ENCODE data around the gene NOL4L.

NOL4L gene

DNA sequence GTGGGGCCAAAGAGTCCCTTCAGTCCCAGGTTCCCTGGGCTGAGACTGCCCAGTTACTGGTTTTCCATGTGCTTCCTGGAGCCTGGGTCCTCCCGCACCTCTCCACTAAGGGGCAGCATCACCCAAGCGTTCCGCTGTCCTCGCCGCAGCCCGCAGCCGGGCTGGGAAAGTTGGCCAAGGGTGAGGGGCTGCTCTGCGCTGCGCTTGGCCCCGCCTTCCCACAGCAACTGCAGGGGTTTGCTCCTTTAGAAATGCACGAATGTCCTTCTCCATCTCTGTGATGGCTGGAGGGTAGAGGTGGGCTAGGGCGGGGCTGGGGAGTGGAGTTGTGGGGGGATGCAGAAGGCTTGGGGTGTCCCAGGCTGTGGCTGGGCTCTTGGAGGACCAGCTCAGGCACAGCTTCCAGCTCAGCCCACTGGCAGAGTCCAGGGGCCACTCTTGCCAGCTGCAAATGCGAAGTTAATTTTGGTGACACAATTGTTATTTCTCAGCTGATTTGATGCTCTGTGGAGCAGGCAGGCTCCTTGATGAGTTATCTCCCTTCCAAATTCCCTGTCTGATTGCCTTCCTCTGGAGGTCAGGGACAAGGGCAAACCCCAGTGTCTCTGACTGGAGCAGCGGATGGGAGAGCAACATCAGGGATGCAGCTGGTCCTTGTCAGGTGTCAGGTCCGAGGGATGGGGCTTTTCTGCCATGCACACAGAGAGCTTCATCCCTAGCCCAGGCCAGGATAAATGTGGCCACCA lies 63.2 kb downstream of the NOL4L start:
- H3K27ac ChIP-seq (ENCODE audit: low read depth, low read length): no peak overlapping the region
- H3K9ac ChIP-seq (ENCODE audit: low read length): no peak overlapping the region
- no peaks in the 10 kb centered on the region for H3K9me3 ChIP-seq (ENCODE audit: low read length)

GRCh38 chr20:32520927-32521203 lies 64.3 kb downstream of the NOL4L start:
- no peaks in the 10 kb centered on the region for H3K9me3 ChIP-seq (ENCODE audit: low read length)
- peaks cover 21% of the 10 kb centered on the region for H3K4me1 ChIP-seq (ENCODE audit: insufficient read depth, low read length)
- H3K27ac ChIP-seq (ENCODE audit: low read depth, low read length): no peak overlapping the region
- H3K36me3 ChIP-seq (ENCODE audit: insufficient read depth, low read length): no peaks in the 10 kb centered on the region
- H3K4me3 ChIP-seq (ENCODE audit: low read depth in 1 of 2, low read length in 2 of 2): no peak overlapping the region
- no peak overlapping the region for H3K9ac ChIP-seq (ENCODE audit: low read length)
- no peaks in the 10 kb centered on the region for H3K27me3 ChIP-seq (ENCODE audit: control insufficient read depth in 1 of 2, insufficient read depth in 2 of 2, low read length in 2 of 2)

More for the DNA sequence above, 63.2 kb downstream of the NOL4L start:
- Histone ChIP-seq H3K27me3 (ENCODE audit: control insufficient read depth in 1 of 2, insufficient read depth in 2 of 2, low read length in 2 of 2) (no peaks in the 10 kb centered on the region), H3K4me3 (ENCODE audit: low read depth in 1 of 2, low read length in 2 of 2) (no peak overlapping the region), H3K4me1 (ENCODE audit: insufficient read depth, low read length) (peaks cover 16% of the 10 kb centered on the region), H3K36me3 (ENCODE audit: insufficient read depth, low read length) (no peaks in the 10 kb centered on the region)

DNA sequence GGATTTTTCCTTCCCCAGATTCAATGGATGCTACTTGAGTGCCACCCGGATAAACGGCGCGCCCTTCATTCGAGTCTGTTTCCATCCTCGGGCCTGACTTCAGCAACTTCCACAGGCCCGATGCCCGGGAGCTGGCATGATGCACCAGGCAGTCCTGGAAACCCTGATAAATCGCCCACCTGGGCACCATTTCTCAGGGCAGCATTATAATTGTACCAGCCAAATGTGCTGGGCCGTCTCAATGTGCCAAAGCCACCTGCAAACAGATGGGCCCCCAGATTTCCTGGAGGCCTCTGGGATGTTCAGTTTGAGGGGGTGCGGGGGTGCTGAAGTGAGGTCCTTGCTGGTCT lies 65.8 kb downstream of the NOL4L start:
- Histone ChIP-seq H3K4me1 (ENCODE audit: insufficient read depth, low read length) (peaks cover 10% of the 10 kb centered on the region), H3K4me3 (ENCODE audit: low read depth in 1 of 2, low read length in 2 of 2) (no peak overlapping the region), H3K27ac (ENCODE audit: low read depth, low read length) (no peak overlapping the region), H3K36me3 (ENCODE audit: insufficient read depth, low read length) (no peaks in the 10 kb centered on the region), H3K9me3 (ENCODE audit: low read length) (no peaks in the 10 kb centered on the region), H3K9ac (ENCODE audit: low read length) (no peak overlapping the region), H3K27me3 (ENCODE audit: control insufficient read depth in 1 of 2, insufficient read depth in 2 of 2, low read length in 2 of 2) (no peaks in the 10 kb centered on the region)

GRCh38 chr20:32518593-32519380 lies 66.3 kb downstream of the NOL4L start:
- Histone ChIP-seq H3K36me3 (ENCODE audit: insufficient read depth, low read length) (no peaks in the 10 kb centered on the region), H3K27ac (ENCODE audit: low read depth, low read length) (no peak overlapping the region), H3K4me3 (ENCODE audit: low read depth in 1 of 2, low read length in 2 of 2) (no peak overlapping the region), H3K9ac (ENCODE audit: low read length) (no peak overlapping the region), H3K4me1 (ENCODE audit: insufficient read depth, low read length) (peaks cover 9% of the 10 kb centered on the region), H3K27me3 (ENCODE audit: control insufficient read depth in 1 of 2, insufficient read depth in 2 of 2, low read length in 2 of 2) (no peaks in the 10 kb centered on the region), H3K9me3 (ENCODE audit: low read length) (no peaks in the 10 kb centered on the region)

DNA sequence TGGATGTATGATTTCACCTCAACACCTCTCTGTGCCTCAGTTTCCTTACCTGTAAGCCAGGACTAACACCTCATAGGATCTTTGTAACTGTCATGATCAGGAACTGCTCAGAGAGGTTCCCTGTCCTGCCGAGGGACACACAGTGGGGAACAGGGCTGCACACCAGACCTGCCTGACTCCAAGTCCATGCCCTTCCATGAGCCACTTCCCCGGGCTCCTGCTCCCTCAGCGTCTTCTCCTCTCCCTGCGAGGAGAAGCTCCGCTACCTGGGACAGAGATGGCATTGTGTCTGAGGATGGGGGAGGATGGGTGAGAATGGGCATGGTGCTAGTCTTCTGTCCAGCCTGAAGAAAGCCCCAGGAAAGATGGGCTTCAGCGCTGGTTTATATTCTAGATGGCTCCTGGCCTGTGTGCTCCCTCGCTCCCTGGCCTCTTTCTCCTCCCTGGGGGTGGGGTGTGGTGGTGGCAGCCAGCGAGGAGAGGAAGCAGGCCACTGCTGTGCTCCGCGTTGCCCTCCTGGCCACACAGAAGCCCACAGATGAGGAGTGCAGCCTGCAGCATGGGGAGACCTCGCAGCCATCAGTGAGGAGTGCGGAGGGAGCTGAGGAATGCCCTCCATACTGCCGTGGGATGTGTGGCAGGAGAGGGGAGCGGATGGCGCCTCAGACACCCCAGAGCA lies 67.1 kb downstream of the NOL4L start:
- H3K9ac ChIP-seq (ENCODE audit: low read length): no peak overlapping the region

DNA sequence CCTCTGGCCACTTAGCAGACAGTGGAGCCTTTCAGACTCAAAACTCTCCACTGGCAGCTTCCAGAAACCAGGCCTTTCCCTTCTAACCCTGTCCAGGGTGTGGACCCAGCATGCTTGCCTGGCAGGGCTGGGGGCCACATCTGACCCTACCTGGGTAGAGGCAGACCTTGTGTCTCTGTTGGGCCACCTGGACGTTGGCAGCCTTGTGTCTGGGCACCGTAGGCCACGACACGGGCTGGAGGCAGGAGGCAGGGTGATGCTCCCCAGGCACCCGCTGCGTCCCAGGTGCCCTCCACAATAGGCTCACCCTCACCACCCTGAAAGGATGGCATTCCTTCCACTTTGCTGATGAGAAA lies 67.6 kb downstream of the NOL4L start:
- H3K27me3 ChIP-seq (ENCODE audit: control insufficient read depth in 1 of 2, insufficient read depth in 2 of 2, low read length in 2 of 2): no peaks in the 10 kb centered on the region
- peaks cover 9% of the 10 kb centered on the region for H3K4me1 ChIP-seq (ENCODE audit: insufficient read depth, low read length)
- no peak overlapping the region for H3K27ac ChIP-seq (ENCODE audit: low read depth, low read length)
- no peaks in the 10 kb centered on the region for H3K9me3 ChIP-seq (ENCODE audit: low read length)
- no peak overlapping the region for H3K9ac ChIP-seq (ENCODE audit: low read length)
- no peaks in the 10 kb centered on the region for H3K36me3 ChIP-seq (ENCODE audit: insufficient read depth, low read length)
- no peak overlapping the region for H3K4me3 ChIP-seq (ENCODE audit: low read depth in 1 of 2, low read length in 2 of 2)

More for the DNA sequence above, 67.1 kb downstream of the NOL4L start:
- H3K36me3 ChIP-seq (ENCODE audit: insufficient read depth, low read length): no peaks in the 10 kb centered on the region
- no peaks in the 10 kb centered on the region for H3K9me3 ChIP-seq (ENCODE audit: low read length)
- H3K4me3 ChIP-seq (ENCODE audit: low read depth in 1 of 2, low read length in 2 of 2): no peak overlapping the region
- no peaks in the 10 kb centered on the region for H3K27me3 ChIP-seq (ENCODE audit: control insufficient read depth in 1 of 2, insufficient read depth in 2 of 2, low read length in 2 of 2)
- H3K4me1 ChIP-seq (ENCODE audit: insufficient read depth, low read length): peaks cover 9% of the 10 kb centered on the region
- H3K27ac ChIP-seq (ENCODE audit: low read depth, low read length): no peak overlapping the region

DNA sequence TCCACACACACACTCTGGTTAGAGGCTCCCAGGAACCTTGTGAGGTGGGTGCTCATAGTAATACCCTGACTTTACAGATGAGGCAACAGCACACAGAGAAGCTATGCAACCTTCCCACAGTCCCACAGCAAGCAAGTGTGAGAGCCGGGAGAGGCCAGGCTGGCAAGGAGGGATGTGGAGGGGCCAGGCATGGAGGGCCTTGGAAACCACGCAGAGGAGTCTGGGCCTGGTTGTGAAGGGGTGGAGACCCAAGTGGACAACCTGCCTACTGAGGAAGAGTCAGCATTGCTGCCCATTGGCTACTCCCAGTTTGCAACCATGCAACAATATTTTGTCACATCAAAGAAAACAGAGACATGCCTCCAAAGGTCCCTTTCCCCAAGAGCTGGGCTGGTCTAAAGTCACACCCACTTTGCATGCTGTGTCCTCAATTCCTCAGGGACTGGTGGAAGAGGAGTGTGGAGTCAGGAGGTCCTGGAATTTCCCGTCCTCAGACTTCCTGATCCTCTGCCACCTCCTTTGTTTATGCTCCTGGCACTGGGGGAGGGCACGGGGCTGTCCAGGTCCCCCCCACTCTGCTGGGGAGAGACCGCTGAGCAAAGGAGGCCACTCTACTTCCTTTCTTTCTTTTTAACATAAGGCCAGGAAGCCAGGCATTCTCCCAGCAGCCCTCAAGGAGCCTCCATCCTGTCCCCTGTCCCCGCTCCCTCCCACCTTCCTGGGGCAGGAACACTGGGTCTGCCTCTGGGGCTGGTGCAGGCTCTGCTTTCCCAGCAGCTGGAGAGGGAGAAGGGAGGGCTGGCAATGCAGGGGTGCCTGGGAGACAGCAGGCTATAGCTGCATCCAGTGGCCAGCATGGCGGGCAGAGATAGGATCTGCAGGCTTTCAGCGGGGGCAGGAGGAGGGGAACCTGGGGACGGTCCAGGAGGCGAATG lies 68.3 kb downstream of the NOL4L start:
- H3K27ac ChIP-seq (ENCODE audit: low read depth, low read length): no peak overlapping the region
- peaks cover 9% of the 10 kb centered on the region for H3K4me1 ChIP-seq (ENCODE audit: insufficient read depth, low read length)
- H3K9ac ChIP-seq (ENCODE audit: low read length): no peak overlapping the region

DNA sequence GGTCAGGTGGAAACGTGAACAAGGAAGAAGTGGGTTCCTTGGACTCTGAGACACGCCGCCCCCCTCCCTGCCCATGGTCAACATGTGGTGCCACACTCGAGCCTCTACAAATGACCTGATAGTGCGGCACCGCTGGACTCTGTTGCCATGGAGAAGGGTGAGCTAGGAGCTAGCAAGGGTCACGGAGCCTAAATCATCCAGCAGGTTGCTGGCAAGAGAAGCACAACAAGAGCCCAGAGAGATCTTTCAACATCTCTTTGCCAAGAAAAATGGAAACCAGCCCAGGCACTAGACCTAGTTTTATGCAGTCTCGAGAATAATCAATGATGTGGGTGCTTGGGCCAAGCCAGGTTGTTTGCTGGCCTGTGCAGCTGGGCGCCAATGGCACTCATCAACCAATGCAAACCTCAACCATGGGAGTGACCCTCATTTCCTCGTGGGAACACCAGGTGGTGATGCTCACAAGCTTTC lies 69.5 kb downstream of the NOL4L start:
- Histone ChIP-seq H3K9me3 (ENCODE audit: low read length) (no peaks in the 10 kb centered on the region), H3K27ac (ENCODE audit: low read depth, low read length) (no peak overlapping the region), H3K9ac (ENCODE audit: low read length) (no peak overlapping the region), H3K36me3 (ENCODE audit: insufficient read depth, low read length) (no peaks in the 10 kb centered on the region), H3K4me3 (ENCODE audit: low read depth in 1 of 2, low read length in 2 of 2) (no peak overlapping the region), H3K4me1 (ENCODE audit: insufficient read depth, low read length) (peaks cover 9% of the 10 kb centered on the region), H3K27me3 (ENCODE audit: control insufficient read depth in 1 of 2, insufficient read depth in 2 of 2, low read length in 2 of 2) (no peaks in the 10 kb centered on the region)

More for the DNA sequence above, 68.3 kb downstream of the NOL4L start:
- no peaks in the 10 kb centered on the region for H3K36me3 ChIP-seq (ENCODE audit: insufficient read depth, low read length)
- H3K4me3 ChIP-seq (ENCODE audit: low read depth in 1 of 2, low read length in 2 of 2): no peak overlapping the region
- no peaks in the 10 kb centered on the region for H3K9me3 ChIP-seq (ENCODE audit: low read length)
- H3K27me3 ChIP-seq (ENCODE audit: control insufficient read depth in 1 of 2, insufficient read depth in 2 of 2, low read length in 2 of 2): no peaks in the 10 kb centered on the region

DNA sequence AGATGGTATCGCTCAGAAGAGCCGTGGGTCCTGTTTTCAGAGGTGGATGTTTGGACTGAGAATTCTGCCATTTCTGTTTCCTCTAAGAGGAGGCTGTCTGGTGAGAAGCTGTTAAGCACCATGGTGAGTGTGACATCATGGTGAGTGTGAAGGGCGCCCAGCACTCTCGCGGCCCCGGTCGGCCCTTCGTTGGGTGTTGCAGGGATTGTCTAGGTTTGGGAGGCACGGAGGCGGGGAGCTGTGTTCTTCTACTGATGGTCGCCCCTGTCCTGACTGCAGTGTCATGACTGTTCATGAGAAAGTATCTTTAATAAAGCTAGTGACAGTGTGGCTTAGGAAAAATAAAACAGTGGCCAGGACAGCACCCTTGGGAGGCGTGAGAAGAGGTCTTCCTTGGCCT lies 70.4 kb downstream of the NOL4L start:
- Histone ChIP-seq H3K4me1 (ENCODE audit: insufficient read depth, low read length) (peaks cover 9% of the 10 kb centered on the region), H3K9me3 (ENCODE audit: low read length) (no peaks in the 10 kb centered on the region), H3K36me3 (ENCODE audit: insufficient read depth, low read length) (no peaks in the 10 kb centered on the region), H3K4me3 (ENCODE audit: low read depth in 1 of 2, low read length in 2 of 2) (no peak overlapping the region), H3K9ac (ENCODE audit: low read length) (no peak overlapping the region), H3K27ac (ENCODE audit: low read depth, low read length) (no peak overlapping the region), H3K27me3 (ENCODE audit: control insufficient read depth in 1 of 2, insufficient read depth in 2 of 2, low read length in 2 of 2) (no peaks in the 10 kb centered on the region)

- H3K9ac ChIP-seq (ENCODE audit: low read length): no peak overlapping the region
- peaks cover 9% of the 10 kb centered on the region for H3K4me1 ChIP-seq (ENCODE audit: insufficient read depth, low read length)
- no peak overlapping the region for H3K4me3 ChIP-seq (ENCODE audit: low read depth in 1 of 2, low read length in 2 of 2)
- H3K36me3 ChIP-seq (ENCODE audit: insufficient read depth, low read length): no peaks in the 10 kb centered on the region
- no peaks in the 10 kb centered on the region for H3K27me3 ChIP-seq (ENCODE audit: control insufficient read depth in 1 of 2, insufficient read depth in 2 of 2, low read length in 2 of 2)
- no peaks in the 10 kb centered on the region for H3K9me3 ChIP-seq (ENCODE audit: low read length)
- H3K27ac ChIP-seq (ENCODE audit: low read depth, low read length): no peak overlapping the region
Measured at GRCh38 chr20:32513031-32513866, 71.9 kb downstream of the NOL4L start.
